Smooth muscle cell (in vitro differentiated cells): ENCODE data around the gene PEX3. TPM values are rescaled to one million over a fixed set of nuclear protein-coding genes. Genes with fewer than 3 reads are reported as not detected.

ENCODE experiments used
- DNase-seq: peaks from one replicate; lab custom pipeline; 2025; ENCODE audit not compliant: unreplicated experiment; lab: John Stamatoyannopoulos, UW
- H2AFZ ChIP-seq: fragments of 200-600 bp; sonication (generic); 2 replicates; pipeline ENCODE4 v1.6.0; 2016; ENCODE audit warnings: antibody characterized with exemption, low read depth, mild to moderate bottlenecking
- H3F3A ChIP-seq: fragments of 200-600 bp; sonication (generic); 2 replicates; pipeline ENCODE4 v1.6.0; 2017; ENCODE audit warnings: antibody characterized with exemption, low read depth
- H3K27ac ChIP-seq: fragments of 200-600 bp; sonication (generic); 2 replicates; pipeline ENCODE4 v1.5.1; 2016; ENCODE audit warnings: low read depth, mild to moderate bottlenecking
- H3K27me3 ChIP-seq: fragments of 200-600 bp; sonication (generic); 2 replicates; pipeline ENCODE4 v1.6.1; 2016; ENCODE audit warnings: low read depth, mild to moderate bottlenecking
- H3K36me3 ChIP-seq: fragments of 200-600 bp; sonication (generic); 2 replicates; pipeline ENCODE4 v1.5.1; 2016; ENCODE audit warnings: low read depth
- H3K4me1 ChIP-seq: fragments of 200-600 bp; sonication (generic); 2 replicates; pipeline ENCODE4 v1.5.1; 2016; ENCODE audit warnings: low read depth
- H3K4me2 ChIP-seq: fragments of 200-600 bp; sonication (generic); 2 replicates; pipeline ENCODE4 v1.6.0; 2016; ENCODE audit warnings: mild to moderate bottlenecking
- H3K4me3 ChIP-seq: fragments of 200-600 bp; sonication (generic); 2 replicates; pipeline ENCODE4 v1.5.1; 2016; ENCODE audit warnings: mild to moderate bottlenecking
- H3K79me2 ChIP-seq: fragments of 200-600 bp; sonication (generic); 2 replicates; pipeline ENCODE4 v1.6.0; 2016; ENCODE audit warnings: low read depth, mild to moderate bottlenecking
- H3K9ac ChIP-seq: fragments of 200-600 bp; sonication (generic); 2 replicates; pipeline ENCODE4 v1.6.0; 2016; ENCODE audit warnings: low read depth
- H3K9me3 ChIP-seq: fragments of 200-600 bp; sonication (generic); replicated peaks from 2 replicates; pipeline ENCODE4 v1.5.1; 2016; ENCODE audit warnings: low read depth
- H4K20me1 ChIP-seq: fragments of 200-600 bp; sonication (generic); 2 replicates; pipeline ENCODE4 v1.6.0; 2016; ENCODE audit warnings: low read depth
- WGBS: methylation state at CpG from one replicate; pipeline ENCODE4 v1.1.7; 2016; ENCODE audit warnings: low lambda C conversion rate; 5-methylcytosine and 5-hydroxymethylcytosine counted together
- polyA plus RNA-seq: library from polyadenylated mRNA; unstranded; fragments of >200 nt; fragmentation: Nextera tagmentation; extraction: Ambion mirVana; gene quantifications from 2 replicates; pipeline ENCODE4 v1.2.1, GENCODE V29; 2016
- total RNA-seq: library from RNA; depleted of rRNA; stranded (reverse); fragments of >200 nt; gene quantifications from 2 replicates; pipeline ENCODE4 v1.2.3, GENCODE V29; 2014
- TF ChIP-seq, protein P1 (sequence below): fragments of 200-600 bp; sonication (generic); IDR thresholded peaks from 2 replicates; pipeline ENCODE4 v1.5.1; 2017; ENCODE audit warnings: borderline replicate concordance, mild to moderate bottlenecking, antibody characterized with exemption; ENCODE audit not compliant: insufficient read depth, poor library complexity, severe bottlenecking

PEX3 gene
- total and polyA plus RNA-seq, 2 experiments from 2014 or later = 14.3 to 15.0 TPM

GRCh38 chr6:143471822-143472221, 21.2 kb downstream of the PEX3 start:
- H3K36me3 ChIP-seq = peaks cover 15% of the 10 kb centered on the region
- H4K20me1 ChIP-seq = no peaks in the 10 kb centered on the region
- no peak overlapping the region for H3K4me2 ChIP-seq
- H3K27ac ChIP-seq = no peak overlapping the region
- no peak for DNase-seq
- no peak overlapping the region for H2AFZ ChIP-seq
- H3K4me1 ChIP-seq = no peaks in the 10 kb centered on the region
- no peak overlapping the region for H3K4me3 ChIP-seq
- H3K9ac ChIP-seq = no peak overlapping the region
- no peaks in the 10 kb centered on the region for H3K79me2 ChIP-seq
- no peaks in the 10 kb centered on the region for H3F3A ChIP-seq
- H3K9me3 ChIP-seq = no peaks in the 10 kb centered on the region
- WGBS = 100% methylated on average over 1 of the region's 1 CpG
- TF ChIP-seq, protein P1, sequence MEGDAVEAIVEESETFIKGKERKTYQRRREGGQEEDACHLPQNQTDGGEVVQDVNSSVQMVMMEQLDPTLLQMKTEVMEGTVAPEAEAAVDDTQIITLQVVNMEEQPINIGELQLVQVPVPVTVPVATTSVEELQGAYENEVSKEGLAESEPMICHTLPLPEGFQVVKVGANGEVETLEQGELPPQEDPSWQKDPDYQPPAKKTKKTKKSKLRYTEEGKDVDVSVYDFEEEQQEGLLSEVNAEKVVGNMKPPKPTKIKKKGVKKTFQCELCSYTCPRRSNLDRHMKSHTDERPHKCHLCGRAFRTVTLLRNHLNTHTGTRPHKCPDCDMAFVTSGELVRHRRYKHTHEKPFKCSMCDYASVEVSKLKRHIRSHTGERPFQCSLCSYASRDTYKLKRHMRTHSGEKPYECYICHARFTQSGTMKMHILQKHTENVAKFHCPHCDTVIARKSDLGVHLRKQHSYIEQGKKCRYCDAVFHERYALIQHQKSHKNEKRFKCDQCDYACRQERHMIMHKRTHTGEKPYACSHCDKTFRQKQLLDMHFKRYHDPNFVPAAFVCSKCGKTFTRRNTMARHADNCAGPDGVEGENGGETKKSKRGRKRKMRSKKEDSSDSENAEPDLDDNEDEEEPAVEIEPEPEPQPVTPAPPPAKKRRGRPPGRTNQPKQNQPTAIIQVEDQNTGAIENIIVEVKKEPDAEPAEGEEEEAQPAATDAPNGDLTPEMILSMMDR = no peak
- no peaks in the 10 kb centered on the region for H3K27me3 ChIP-seq

DNA sequence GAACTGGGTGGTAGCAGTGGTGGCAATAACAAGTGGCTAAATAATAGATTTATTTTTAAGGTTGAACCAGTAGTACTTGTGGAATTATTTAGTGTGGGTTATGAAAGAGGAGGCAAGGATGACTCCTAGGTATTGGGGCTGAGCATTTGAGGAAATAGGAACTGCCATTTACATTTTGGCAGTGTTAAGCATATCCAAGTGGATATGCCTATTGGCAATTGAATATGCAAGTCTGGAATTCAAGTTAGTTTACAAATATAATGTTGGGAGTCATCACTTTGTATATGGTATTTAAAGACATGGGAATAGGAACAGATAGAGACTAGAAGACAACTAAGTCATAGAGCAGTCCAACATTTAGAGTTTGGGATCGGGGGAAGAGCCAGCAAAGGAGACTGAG, 25.9 kb downstream of the PEX3 start:
- Histone ChIP-seq H2AFZ (no peak overlapping the region), H3F3A (no peaks in the 10 kb centered on the region), H3K27ac (no peak overlapping the region), H3K9ac (no peak overlapping the region), H4K20me1 (no peaks in the 10 kb centered on the region), H3K4me2 (no peak overlapping the region), H3K79me2 (no peaks in the 10 kb centered on the region), H3K27me3 (no peaks in the 10 kb centered on the region), H3K4me3 (no peak overlapping the region), H3K4me1 (no peaks in the 10 kb centered on the region), H3K9me3 (no peaks in the 10 kb centered on the region), H3K36me3 (peaks cover 11% of the 10 kb centered on the region)
- no peak for DNase-seq
- TF ChIP-seq, protein P1 = no peak
- 100% methylated on average over 1 of the region's 1 CpG for WGBS

DNA sequence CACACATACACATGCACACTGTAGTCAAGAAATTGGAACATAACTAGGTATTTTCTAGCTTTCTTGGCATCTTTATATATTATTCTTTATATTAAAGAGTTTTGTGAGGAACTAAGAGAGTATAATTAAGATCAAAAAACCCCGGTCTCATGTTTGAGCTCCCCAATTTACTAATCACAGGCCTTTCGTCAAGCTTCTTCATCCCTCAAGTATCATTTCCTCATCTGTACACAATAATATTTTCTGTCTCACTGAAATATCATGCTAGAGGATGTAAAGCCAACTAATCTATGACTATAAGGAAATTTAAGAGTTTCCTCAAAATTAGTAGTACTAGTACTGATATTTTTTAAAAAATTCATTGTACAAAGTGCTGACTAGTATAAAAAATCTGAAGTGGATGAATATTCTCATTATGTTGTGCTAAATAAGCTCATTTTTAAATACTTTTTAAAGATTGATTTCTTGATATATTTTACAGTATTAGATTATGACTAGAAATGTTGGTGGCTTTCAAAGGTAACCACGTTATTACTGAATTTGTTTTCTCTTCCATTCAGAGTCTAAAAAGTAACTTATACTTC, 28.0 kb downstream of the PEX3 start:
- H2AFZ ChIP-seq = no peak overlapping the region
- H3K4me3 ChIP-seq = no peak overlapping the region
- no peak overlapping the region for H3K9ac ChIP-seq
- no peak for DNase-seq
- H3K27ac ChIP-seq = no peak overlapping the region
- no peaks in the 10 kb centered on the region for H3F3A ChIP-seq
- H3K36me3 ChIP-seq = peaks cover 5% of the 10 kb centered on the region
- H3K79me2 ChIP-seq = no peaks in the 10 kb centered on the region
- no peaks in the 10 kb centered on the region for H4K20me1 ChIP-seq
- 95% methylated on average over 3 of the region's 3 CpGs for WGBS
- TF ChIP-seq, protein P1 = no peak
- no peaks in the 10 kb centered on the region for H3K9me3 ChIP-seq
- H3K4me2 ChIP-seq = no peak overlapping the region
- H3K27me3 ChIP-seq = no peaks in the 10 kb centered on the region
- H3K4me1 ChIP-seq = no peaks in the 10 kb centered on the region

DNA sequence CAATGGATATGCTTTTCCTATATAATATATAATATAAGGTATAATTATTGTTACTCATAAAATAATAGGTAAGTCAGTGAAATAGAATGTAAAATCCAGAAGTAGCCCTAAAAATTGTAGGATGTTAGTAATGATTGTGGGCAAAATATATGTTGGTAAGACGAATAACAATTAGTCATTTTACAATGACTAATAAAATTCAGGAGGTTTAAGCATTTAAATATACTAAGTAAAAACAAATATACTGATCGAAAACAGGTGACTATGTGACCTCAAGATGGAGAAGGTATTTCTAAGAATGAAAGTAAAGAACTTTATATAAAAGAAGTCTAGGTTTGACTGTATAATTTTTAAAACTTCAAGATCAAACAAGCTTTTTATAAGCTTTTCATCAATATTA, 32.0 kb downstream of the PEX3 start:
- Histone ChIP-seq H3K9ac (no peak overlapping the region), H3K4me1 (no peaks in the 10 kb centered on the region), H3K27ac (no peak overlapping the region), H4K20me1 (no peaks in the 10 kb centered on the region), H3K79me2 (no peaks in the 10 kb centered on the region), H3K4me3 (no peak overlapping the region), H3K27me3 (no peaks in the 10 kb centered on the region), H3K9me3 (no peaks in the 10 kb centered on the region), H3K36me3 (no peaks in the 10 kb centered on the region), H3F3A (no peaks in the 10 kb centered on the region), H2AFZ (no peak overlapping the region), H3K4me2 (no peak overlapping the region)
- no peak for DNase-seq
- TF ChIP-seq, protein P1 = no peak
- 93% methylated on average over 2 of the region's 2 CpGs for WGBS
